WTC11 (cell line): ENCODE results near the gene BTBD9.

Experiments
- CTCF ChIP-seq: fragments of 200-600 bp; IDR thresholded peaks from 2 replicates; pipeline ENCODE4 v1.8.0; 2022; ENCODE audit warnings: antibody characterized with exemption
- ELF4 ChIP-seq: sonication (generic); formaldehyde crosslinking; IDR thresholded peaks from 2 replicates; pipeline ENCODE4 v1.8.1; 2022; ENCODE audit warnings: low read depth, mild to moderate bottlenecking, moderate library complexity, missing genetic modification reagents
- ESRRA ChIP-seq: sonication (generic); formaldehyde crosslinking; IDR thresholded peaks from 2 replicates; pipeline ENCODE4 v1.8.1; 2022; ENCODE audit warnings: mild to moderate bottlenecking, missing genetic modification reagents, borderline replicate concordance

GRCh38 chr6:38167598-38167997 lies 472.1 kb downstream of the BTBD9 start:
- TF ChIP-seq CTCF: no peak
- no peak for TF ChIP-seq ESRRA (CRISPR knock-in tag)
- no peak for TF ChIP-seq ELF4
